ENCODE results near the gene MTHFS.

DNA sequence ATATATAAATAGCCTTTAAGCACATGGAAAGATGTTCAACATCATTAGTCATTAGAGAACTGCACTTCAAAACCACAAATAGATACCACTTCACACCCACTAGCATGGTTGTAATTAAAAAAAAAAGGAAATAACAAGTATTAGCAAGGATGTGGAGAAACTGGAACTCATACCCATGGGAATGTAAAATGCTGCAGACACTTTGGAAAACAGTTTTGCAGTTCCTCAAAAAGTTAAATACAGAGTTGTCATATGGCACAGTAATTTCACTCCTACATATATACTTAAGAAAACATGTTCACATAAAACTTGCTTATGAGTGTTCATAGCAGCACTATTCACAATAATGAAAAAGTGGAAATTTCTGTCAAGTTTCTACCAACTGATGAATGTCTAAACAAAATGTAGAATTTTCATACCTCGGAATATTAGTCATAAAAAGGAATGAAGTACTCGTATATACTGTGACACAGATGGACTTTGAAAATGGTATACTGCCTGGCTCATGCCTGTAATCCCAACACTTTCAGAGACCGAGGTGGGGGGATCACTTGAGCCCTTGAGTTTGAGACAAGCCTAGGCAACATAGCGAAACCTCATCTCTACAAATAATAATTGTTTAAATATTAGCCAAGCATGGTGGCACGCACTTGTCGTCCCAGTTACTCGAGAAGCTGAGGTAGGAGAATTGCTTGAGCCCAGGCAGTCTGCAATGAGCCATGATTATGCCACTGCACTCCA, 46.1 kb upstream of the MTHFS start:
- TF ChIP-seq POLR2A (IDR thresholded peaks at IDR 0.05; ENCODE audit: low read length) (no peak), GATA1 (IDR thresholded peaks at IDR 0.05; ENCODE audit: low read depth, low read length) (no peak)
